22Rv1 (cell line): Measurements from ENCODE around the gene WDR44.

ENCODE experiments used
- ZFX ChIP-seq: fragments of 450-650 bp; IDR thresholded peaks from 2 replicates; pipeline ENCODE4 v1.6.1; 2017; ENCODE audit warnings: antibody characterized with exemption, borderline replicate concordance
- TF ChIP-seq, protein P1 (sequence below): fragments of 450-650 bp; IDR thresholded peaks from 2 replicates; pipeline ENCODE4 v1.5.1; 2017; ENCODE audit warnings: mild to moderate bottlenecking

DNA sequence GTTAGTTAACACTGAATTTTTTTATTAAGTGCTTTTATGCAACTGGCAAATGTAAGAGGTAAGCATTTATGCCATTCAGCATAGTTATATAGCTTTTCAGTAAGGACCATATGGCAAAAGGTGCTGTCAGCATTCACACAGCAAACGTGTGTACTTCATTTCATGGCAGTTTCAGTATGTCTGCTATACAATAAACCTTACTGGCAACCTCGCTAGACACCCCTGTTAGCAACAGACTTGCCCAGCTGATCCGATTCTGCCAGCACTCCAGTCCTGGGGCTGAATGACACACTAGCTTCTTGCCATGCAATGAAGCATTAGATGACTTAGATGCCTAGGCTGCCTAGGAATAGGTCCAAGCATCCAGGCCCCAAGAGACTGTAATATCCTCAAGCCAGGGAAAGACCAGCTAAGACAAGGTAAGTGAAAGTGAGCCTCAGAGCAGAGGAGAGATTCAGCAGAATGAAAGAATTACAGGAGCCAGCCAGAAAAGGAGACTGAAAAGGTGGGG, 102.4 kb downstream of the WDR44 start:
- TF ChIP-seq, protein P1, sequence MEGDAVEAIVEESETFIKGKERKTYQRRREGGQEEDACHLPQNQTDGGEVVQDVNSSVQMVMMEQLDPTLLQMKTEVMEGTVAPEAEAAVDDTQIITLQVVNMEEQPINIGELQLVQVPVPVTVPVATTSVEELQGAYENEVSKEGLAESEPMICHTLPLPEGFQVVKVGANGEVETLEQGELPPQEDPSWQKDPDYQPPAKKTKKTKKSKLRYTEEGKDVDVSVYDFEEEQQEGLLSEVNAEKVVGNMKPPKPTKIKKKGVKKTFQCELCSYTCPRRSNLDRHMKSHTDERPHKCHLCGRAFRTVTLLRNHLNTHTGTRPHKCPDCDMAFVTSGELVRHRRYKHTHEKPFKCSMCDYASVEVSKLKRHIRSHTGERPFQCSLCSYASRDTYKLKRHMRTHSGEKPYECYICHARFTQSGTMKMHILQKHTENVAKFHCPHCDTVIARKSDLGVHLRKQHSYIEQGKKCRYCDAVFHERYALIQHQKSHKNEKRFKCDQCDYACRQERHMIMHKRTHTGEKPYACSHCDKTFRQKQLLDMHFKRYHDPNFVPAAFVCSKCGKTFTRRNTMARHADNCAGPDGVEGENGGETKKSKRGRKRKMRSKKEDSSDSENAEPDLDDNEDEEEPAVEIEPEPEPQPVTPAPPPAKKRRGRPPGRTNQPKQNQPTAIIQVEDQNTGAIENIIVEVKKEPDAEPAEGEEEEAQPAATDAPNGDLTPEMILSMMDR = no peak
- no peak for TF ChIP-seq ZFX
